ENCODE results near the gene PTGES2.

The PTGES2 gene

DNA sequence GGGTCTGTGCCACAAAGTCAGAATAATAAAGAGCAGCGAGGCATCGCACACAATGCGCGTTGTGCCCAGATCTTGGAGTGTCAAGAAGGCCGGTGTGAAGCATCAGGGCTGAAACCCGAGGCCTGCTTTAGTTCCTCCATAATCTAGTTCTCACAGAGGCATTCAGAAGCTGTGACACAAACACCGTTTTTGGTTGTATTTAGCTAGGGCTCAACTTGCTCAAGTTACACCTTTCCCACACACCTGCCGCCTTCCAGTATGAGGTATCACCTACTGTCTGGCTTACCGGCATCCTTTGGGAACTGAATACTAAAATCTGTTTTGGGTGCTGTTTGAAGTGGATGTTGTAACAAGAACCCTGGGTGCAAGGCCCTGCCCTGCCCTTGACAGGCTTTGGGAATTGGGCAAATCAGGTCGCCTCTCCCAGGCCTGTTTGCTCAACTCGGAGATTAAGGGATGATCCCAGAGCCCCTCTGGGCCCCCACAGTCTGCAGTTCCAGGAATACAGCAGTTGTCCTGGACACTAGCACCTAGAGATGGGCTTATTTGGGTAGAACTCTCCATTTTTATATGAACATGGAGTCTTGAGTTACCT is 32.5 kb downstream of the PTGES2 start:
- no peaks in the 10 kb centered on the region for H3K27me3 ChIP-seq (ENCODE audit: control insufficient read depth in 1 of 2, insufficient read depth in 2 of 2, low read length in 2 of 2)
- H3K27ac ChIP-seq (ENCODE audit: low read depth, low read length): peak overlapping the region; percentile 77
- H3K4me3 ChIP-seq (ENCODE audit: low read depth in 1 of 2, low read length in 2 of 2): no peak overlapping the region
- peaks cover 45 to 51% of the 10 kb centered on the region in 2 donors for H3K4me1 ChIP-seq (ENCODE audit: control insufficient read depth in 1 of 2, insufficient read depth in 2 of 2, low read length in 2 of 2)
- no peaks in the 10 kb centered on the region for H3K36me3 ChIP-seq (ENCODE audit: control insufficient read depth in 1 of 2, insufficient read depth in 2 of 2, low read length in 2 of 2)
- no peaks in the 10 kb centered on the region for H3K9me3 ChIP-seq (ENCODE audit: control insufficient read depth in 1 of 2, low read length in 2 of 2)
- H3K9ac ChIP-seq (ENCODE audit: low read depth in 1 of 2, low read length in 2 of 2): peak overlapping the region in 1 of 2 donors; percentile 48

DNA sequence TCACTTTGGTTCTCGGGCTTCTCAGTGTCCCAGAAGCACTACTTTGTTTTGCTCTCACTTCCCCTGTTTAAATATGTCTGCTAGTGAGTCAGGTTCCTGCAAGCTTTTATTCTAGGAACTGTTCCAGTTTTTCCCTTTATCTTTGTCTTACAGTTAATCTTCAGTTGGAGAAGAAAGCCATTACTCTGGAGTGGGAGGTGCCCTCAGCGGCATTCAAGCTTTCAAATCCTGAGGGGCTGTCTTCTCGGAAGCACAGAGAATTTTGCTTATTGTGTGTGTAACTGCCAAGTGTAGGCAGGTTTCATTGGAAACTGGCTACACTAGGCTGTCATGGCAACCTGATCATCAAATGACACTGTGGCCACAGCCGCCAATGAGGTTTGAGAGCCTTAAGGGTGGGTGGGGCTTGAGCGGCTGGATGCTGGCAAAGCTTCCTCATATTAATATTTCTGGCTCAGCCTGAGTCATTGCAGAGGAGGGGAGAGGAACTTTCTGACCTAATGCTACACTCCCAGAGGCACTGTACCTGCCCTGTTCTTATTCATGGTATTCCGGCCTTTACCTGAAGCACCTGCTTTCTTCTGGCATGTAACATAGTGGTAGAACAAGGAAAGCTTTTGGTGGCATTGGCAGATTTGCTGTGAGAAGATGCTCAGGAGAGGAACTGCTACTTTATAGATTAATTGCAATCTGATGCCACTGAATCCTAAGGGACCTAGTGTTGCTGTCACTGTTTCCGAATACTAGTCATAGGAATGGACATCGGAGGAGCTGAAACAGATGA is 33.2 kb downstream of the PTGES2 start:
- Histone ChIP-seq H3K9me3 (ENCODE audit: control insufficient read depth in 1 of 2, low read length in 2 of 2) (no peaks in the 10 kb centered on the region), H3K27me3 (ENCODE audit: control insufficient read depth in 1 of 2, insufficient read depth in 2 of 2, low read length in 2 of 2) (no peaks in the 10 kb centered on the region), H3K4me1 (ENCODE audit: control insufficient read depth in 1 of 2, insufficient read depth in 2 of 2, low read length in 2 of 2) (peaks cover 38 to 44% of the 10 kb centered on the region in 2 donors), H3K9ac (ENCODE audit: low read depth in 1 of 2, low read length in 2 of 2) (peak overlapping the region in 1 of 2 donors; percentile 48), H3K36me3 (ENCODE audit: control insufficient read depth in 1 of 2, insufficient read depth in 2 of 2, low read length in 2 of 2) (no peaks in the 10 kb centered on the region), H3K27ac (ENCODE audit: low read depth, low read length) (peak overlapping the region; percentile 77), H3K4me3 (ENCODE audit: low read depth in 1 of 2, low read length in 2 of 2) (no peak overlapping the region)

DNA sequence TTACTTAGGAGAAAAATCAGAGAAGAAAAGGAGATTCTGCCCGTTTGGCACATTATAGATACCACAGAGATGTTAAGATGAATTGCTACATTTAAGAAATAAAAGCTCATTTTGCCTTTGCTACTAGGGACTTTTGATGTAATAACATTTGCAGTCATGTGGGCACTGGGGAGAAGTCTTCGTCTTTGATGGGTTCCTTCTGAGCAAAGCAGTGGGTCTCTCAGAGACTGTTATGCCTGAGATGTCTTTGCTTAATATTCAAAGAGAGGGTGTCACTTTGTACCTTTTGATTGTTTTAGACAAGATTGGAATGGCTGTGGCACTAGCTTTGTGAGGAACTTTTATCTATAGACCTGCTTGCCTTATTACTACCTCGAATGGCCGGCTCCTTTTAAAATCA is 34.5 kb downstream of the PTGES2 start:
- Histone ChIP-seq H3K9me3 (ENCODE audit: control insufficient read depth in 1 of 2, low read length in 2 of 2) (no peaks in the 10 kb centered on the region), H3K4me1 (ENCODE audit: control insufficient read depth in 1 of 2, insufficient read depth in 2 of 2, low read length in 2 of 2) (peaks cover 31 to 41% of the 10 kb centered on the region in 2 donors), H3K36me3 (ENCODE audit: control insufficient read depth in 1 of 2, insufficient read depth in 2 of 2, low read length in 2 of 2) (no peaks in the 10 kb centered on the region), H3K9ac (ENCODE audit: low read depth in 1 of 2, low read length in 2 of 2) (peak overlapping the region in 1 of 2 donors; percentile 4), H3K4me3 (ENCODE audit: low read depth in 1 of 2, low read length in 2 of 2) (no peak overlapping the region), H3K27me3 (ENCODE audit: control insufficient read depth in 1 of 2, insufficient read depth in 2 of 2, low read length in 2 of 2) (no peaks in the 10 kb centered on the region), H3K27ac (ENCODE audit: low read depth, low read length) (peak overlapping the region; percentile 77)

DNA sequence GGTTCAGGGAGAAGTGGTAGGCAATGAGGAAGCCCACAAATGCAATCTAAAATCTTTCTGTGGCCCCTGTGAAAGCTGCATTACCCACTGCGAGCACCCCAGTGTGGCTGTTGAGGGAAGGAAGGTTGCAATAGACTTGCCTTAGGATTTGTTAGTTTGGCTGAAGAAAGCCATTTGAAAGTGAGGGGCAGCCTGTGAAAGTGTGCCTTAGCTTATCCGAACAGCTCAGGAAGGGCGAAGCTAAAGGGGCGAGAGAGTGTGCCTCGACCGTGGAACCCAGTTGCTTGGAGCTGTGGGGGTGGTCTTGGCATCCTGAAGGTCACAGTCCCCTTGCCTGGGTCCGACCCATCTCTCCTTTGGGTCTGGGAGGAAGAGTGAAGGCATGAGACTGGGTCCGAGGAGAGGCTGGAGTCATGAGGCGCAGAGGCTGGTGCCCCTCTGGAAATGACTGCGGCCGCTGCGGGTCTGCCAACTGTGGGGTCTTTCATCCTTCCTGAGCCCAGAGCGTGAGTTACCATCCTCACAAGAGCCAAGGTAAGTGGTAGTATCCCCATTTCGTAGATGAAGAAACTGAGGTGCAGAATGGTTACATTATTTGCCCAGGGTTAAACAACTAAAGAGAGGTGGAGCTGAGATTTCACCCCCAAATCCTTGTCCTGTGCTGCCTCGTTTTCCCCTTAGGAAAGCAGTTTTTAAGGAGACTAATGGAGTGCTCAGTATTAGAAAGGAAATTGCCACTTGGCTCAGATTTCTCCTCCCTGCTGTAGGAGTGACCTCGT is 35.1 kb downstream of the PTGES2 start:
- Histone ChIP-seq H3K4me3 (ENCODE audit: low read depth in 1 of 2, low read length in 2 of 2) (no peak overlapping the region), H3K9ac (ENCODE audit: low read depth in 1 of 2, low read length in 2 of 2) (no peak overlapping the region), H3K27ac (ENCODE audit: low read depth, low read length) (no peak overlapping the region)

DNA sequence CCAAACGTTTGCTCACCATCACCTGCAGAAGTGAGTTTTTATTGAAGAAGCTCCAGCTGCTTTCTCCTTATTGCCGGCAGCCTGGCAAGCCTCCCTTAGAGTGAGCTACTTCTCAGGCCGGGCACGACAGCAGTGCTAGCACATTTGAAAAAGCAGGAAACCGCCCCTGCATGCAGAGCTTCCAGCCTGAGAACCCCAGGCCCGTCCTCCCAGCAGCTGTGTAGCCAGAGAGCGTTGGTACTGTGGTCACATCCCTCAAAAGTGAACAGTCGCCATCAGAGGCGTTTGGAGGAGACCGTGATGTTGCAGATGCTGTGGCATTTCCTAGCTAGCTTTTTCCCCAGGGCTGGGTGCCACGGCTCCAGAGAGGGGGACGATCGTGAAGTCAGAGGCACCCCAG is 36.0 kb downstream of the PTGES2 start:
- Histone ChIP-seq H3K4me1 (ENCODE audit: control insufficient read depth in 1 of 2, insufficient read depth in 2 of 2, low read length in 2 of 2) (peaks cover 23 to 34% of the 10 kb centered on the region in 2 donors), H3K27me3 (ENCODE audit: control insufficient read depth in 1 of 2, insufficient read depth in 2 of 2, low read length in 2 of 2) (no peaks in the 10 kb centered on the region), H3K9me3 (ENCODE audit: control insufficient read depth in 1 of 2, low read length in 2 of 2) (no peaks in the 10 kb centered on the region), H3K9ac (ENCODE audit: low read depth in 1 of 2, low read length in 2 of 2) (no peak overlapping the region), H3K36me3 (ENCODE audit: control insufficient read depth in 1 of 2, insufficient read depth in 2 of 2, low read length in 2 of 2) (no peaks in the 10 kb centered on the region), H3K4me3 (ENCODE audit: low read depth in 1 of 2, low read length in 2 of 2) (no peak overlapping the region), H3K27ac (ENCODE audit: low read depth, low read length) (no peak overlapping the region)

More for the DNA sequence above, 35.1 kb downstream of the PTGES2 start:
- H3K4me1 ChIP-seq (ENCODE audit: control insufficient read depth in 1 of 2, insufficient read depth in 2 of 2, low read length in 2 of 2): peaks cover 28 to 35% of the 10 kb centered on the region in 2 donors
- no peaks in the 10 kb centered on the region for H3K9me3 ChIP-seq (ENCODE audit: control insufficient read depth in 1 of 2, low read length in 2 of 2)
- H3K27me3 ChIP-seq (ENCODE audit: control insufficient read depth in 1 of 2, insufficient read depth in 2 of 2, low read length in 2 of 2): no peaks in the 10 kb centered on the region
- no peaks in the 10 kb centered on the region for H3K36me3 ChIP-seq (ENCODE audit: control insufficient read depth in 1 of 2, insufficient read depth in 2 of 2, low read length in 2 of 2)

DNA sequence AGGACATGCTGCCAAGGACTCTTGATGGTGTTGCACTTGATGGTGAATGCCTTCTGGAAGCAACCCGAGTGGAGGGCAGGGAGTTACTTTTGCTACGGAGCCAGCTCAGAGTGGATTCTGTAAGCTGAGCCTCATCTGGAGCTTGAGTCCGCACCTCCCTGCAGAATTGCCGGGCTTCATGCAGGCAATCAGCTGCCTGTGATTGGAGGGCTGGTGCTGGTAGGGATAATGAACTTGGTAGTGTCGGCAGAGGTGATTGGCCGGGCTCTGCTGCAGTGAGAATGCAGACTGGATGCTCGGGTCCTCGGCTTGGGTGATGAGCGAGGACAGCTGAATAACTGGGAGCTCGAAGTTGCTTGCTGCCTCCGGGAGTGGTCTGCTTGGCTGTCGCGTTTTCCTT is 36.4 kb downstream of the PTGES2 start:
- Histone ChIP-seq H3K9ac (ENCODE audit: low read depth in 1 of 2, low read length in 2 of 2) (no peak overlapping the region), H3K27ac (ENCODE audit: low read depth, low read length) (no peak overlapping the region), H3K36me3 (ENCODE audit: control insufficient read depth in 1 of 2, insufficient read depth in 2 of 2, low read length in 2 of 2) (no peaks in the 10 kb centered on the region), H3K4me3 (ENCODE audit: low read depth in 1 of 2, low read length in 2 of 2) (no peak overlapping the region), H3K9me3 (ENCODE audit: control insufficient read depth in 1 of 2, low read length in 2 of 2) (no peaks in the 10 kb centered on the region), H3K27me3 (ENCODE audit: control insufficient read depth in 1 of 2, insufficient read depth in 2 of 2, low read length in 2 of 2) (no peaks in the 10 kb centered on the region), H3K4me1 (ENCODE audit: control insufficient read depth in 1 of 2, insufficient read depth in 2 of 2, low read length in 2 of 2) (peaks cover 23 to 34% of the 10 kb centered on the region in 2 donors)

DNA sequence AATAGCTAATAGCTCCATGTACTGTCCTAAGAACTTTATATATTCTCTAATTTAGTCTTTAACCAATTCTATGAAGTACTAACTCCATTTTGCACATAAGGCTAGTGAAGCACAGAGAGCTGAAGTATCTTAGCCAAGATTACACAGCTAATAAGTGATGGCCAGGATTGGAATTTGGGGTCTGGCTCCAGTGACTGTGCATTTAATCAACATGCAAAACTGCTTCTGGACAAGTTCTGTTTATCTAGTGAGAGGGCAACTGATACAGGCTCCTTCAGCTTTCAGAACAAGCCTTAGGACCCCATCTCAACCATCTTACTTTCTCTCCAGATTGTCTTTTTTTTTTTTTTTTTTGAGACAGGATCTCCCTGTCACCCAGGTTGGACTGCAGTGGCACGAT is 38.2 kb downstream of the PTGES2 start:
- Histone ChIP-seq H3K36me3 (ENCODE audit: control insufficient read depth in 1 of 2, insufficient read depth in 2 of 2, low read length in 2 of 2) (no peaks in the 10 kb centered on the region), H3K9me3 (ENCODE audit: control insufficient read depth in 1 of 2, low read length in 2 of 2) (no peaks in the 10 kb centered on the region), H3K9ac (ENCODE audit: low read depth in 1 of 2, low read length in 2 of 2) (no peak overlapping the region), H3K4me1 (ENCODE audit: control insufficient read depth in 1 of 2, insufficient read depth in 2 of 2, low read length in 2 of 2) (peaks cover 23 to 25% of the 10 kb centered on the region in 2 donors), H3K27ac (ENCODE audit: low read depth, low read length) (no peak overlapping the region), H3K4me3 (ENCODE audit: low read depth in 1 of 2, low read length in 2 of 2) (no peak overlapping the region), H3K27me3 (ENCODE audit: control insufficient read depth in 1 of 2, insufficient read depth in 2 of 2, low read length in 2 of 2) (no peaks in the 10 kb centered on the region)

DNA sequence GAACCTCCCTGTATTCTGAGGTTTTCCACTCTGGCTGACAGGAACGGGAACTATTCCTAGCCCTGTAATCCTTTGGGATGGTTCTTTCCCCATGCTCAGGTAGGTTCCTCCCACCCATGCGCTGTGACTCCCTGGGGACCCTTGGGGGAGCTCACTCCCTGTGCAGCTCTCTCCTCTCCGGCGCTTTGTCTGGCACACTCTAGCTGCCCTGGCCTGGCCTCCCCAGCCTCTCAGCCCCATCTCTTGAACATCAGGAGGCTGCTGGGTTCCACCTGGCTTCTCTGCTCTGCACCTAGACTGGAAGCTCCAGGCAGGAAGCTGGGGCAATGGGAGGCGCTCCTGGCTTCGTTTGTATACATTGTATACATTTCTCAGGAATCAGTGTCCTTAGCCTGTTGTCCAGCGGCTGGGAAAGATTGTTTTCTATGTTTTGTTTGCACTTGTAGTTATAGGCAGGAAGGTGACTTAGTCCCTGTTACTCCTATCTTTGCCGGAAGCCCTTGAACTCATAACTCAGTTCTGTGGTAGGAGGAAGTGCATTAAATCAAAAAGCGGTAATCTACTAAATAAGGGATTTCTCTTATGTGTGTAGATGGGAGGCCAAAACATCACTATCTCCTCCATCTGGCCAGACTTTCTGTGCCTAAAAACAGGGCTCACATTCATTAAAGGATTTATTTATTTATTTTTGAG is 39.1 kb downstream of the PTGES2 start:
- no peaks in the 10 kb centered on the region for H3K36me3 ChIP-seq (ENCODE audit: control insufficient read depth in 1 of 2, insufficient read depth in 2 of 2, low read length in 2 of 2)
- no peaks in the 10 kb centered on the region for H3K9me3 ChIP-seq (ENCODE audit: control insufficient read depth in 1 of 2, low read length in 2 of 2)
- H3K4me1 ChIP-seq (ENCODE audit: control insufficient read depth in 1 of 2, insufficient read depth in 2 of 2, low read length in 2 of 2): peaks cover 16 to 20% of the 10 kb centered on the region in 2 donors
- H3K27me3 ChIP-seq (ENCODE audit: control insufficient read depth in 1 of 2, insufficient read depth in 2 of 2, low read length in 2 of 2): no peaks in the 10 kb centered on the region
- no peak overlapping the region for H3K9ac ChIP-seq (ENCODE audit: low read depth in 1 of 2, low read length in 2 of 2)
- no peak overlapping the region for H3K4me3 ChIP-seq (ENCODE audit: low read depth in 1 of 2, low read length in 2 of 2)
- H3K27ac ChIP-seq (ENCODE audit: low read depth, low read length): no peak overlapping the region

DNA sequence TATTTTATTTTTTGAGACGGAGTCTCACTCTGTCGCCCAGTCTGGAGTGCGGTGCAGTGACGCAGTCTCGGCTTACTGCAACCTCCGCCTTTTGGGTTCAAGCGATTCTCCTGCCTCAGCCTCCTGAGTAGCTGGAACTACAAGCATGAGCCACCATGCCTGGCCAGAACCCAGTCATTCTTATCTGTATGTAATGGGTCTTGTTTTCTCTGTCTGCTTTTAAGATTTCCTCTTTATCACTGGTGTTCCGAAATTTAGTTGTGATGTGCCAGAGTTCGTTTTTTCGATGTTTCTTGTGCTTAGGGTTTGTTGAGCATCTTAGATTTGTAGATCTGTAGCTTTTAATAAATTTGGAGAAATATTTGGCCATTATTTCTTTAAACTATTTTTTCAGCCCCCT is 40.3 kb downstream of the PTGES2 start:
- no peaks in the 10 kb centered on the region for H3K9me3 ChIP-seq (ENCODE audit: control insufficient read depth in 1 of 2, low read length in 2 of 2)
- H3K36me3 ChIP-seq (ENCODE audit: control insufficient read depth in 1 of 2, insufficient read depth in 2 of 2, low read length in 2 of 2): no peaks in the 10 kb centered on the region
- no peak overlapping the region for H3K9ac ChIP-seq (ENCODE audit: low read depth in 1 of 2, low read length in 2 of 2)
- H3K4me3 ChIP-seq (ENCODE audit: low read depth in 1 of 2, low read length in 2 of 2): no peak overlapping the region
- no peak overlapping the region for H3K27ac ChIP-seq (ENCODE audit: low read depth, low read length)
- H3K4me1 ChIP-seq (ENCODE audit: control insufficient read depth in 1 of 2, insufficient read depth in 2 of 2, low read length in 2 of 2): peaks cover 6 to 13% of the 10 kb centered on the region in 2 donors
- H3K27me3 ChIP-seq (ENCODE audit: control insufficient read depth in 1 of 2, insufficient read depth in 2 of 2, low read length in 2 of 2): no peaks in the 10 kb centered on the region

All from duodenal mucosa (tissue), 2 donors.